HepG2 (cell line): ENCODE data around the gene MCM3. TPM values are rescaled to one million over a fixed set of nuclear protein-coding genes. Genes with fewer than 3 reads are reported as not detected.

Experiments used
- ADNP ChIP-seq: sonication (generic); formaldehyde crosslinking; IDR thresholded peaks from 2 replicates; pipeline ENCODE4 v1.4.0; 2020; ENCODE audit warnings: missing genetic modification reagents
- ARNT2 ChIP-seq: sonication (generic); formaldehyde crosslinking; IDR thresholded peaks from 2 replicates; pipeline ENCODE4 v1.8.0; 2022; ENCODE audit warnings: mild to moderate bottlenecking, low read depth, missing genetic modification reagents, moderate library complexity
- EHMT2 ChIP-seq: fragments of 200-600 bp; sonication (generic); IDR thresholded peaks from 2 replicates; pipeline ENCODE4 v1.7.0; 2017; ENCODE audit warnings: antibody characterized with exemption, low read depth, low read length, borderline replicate concordance
- ELF1 ChIP-seq: sonication (generic); formaldehyde crosslinking; IDR thresholded peaks from 2 replicates; pipeline ENCODE4 v1.4.0; 2020; ENCODE audit warnings: missing genetic modification reagents
- KDM2A ChIP-seq: sonication (generic); formaldehyde crosslinking; IDR thresholded peaks from 2 replicates; pipeline ENCODE4 v1.4.0; 2020; ENCODE audit warnings: low read depth, missing genetic modification reagents, borderline replicate concordance
- KLF16 ChIP-seq, 2 experiments: sonication (generic) in 1 of 2; formaldehyde crosslinking in 1 of 2; IDR thresholded peaks; 2 replicates each; pipeline versions ENCODE4 v1.6.1 to v1.8.0; 2016 to 2023; ENCODE audit warnings: missing genetic modification reagents in 2 of 2, missing compliant biosample characterization in 1 of 2
- NFYC ChIP-seq: IDR thresholded peaks from 2 replicates; pipeline ENCODE4 v1.6.1; 2016; ENCODE audit warnings: missing genetic modification reagents, missing compliant biosample characterization
- NPAS2 ChIP-seq: sonication (generic); formaldehyde crosslinking; IDR thresholded peaks from 2 replicates; pipeline ENCODE4 v1.8.0; 2022; ENCODE audit warnings: mild to moderate bottlenecking, missing genetic modification reagents, borderline replicate concordance
- PPARG ChIP-seq: conservative IDR thresholded peaks from 2 replicates; pipeline ENCODE4 v1.6.1; 2016; ENCODE audit warnings: missing biosample characterization, missing genetic modification reagents
- RBM22 ChIP-seq: fragments of 200-400 bp; formaldehyde crosslinking; optimal IDR thresholded peaks from 2 replicates; pipeline ENCODE3; 2017; ENCODE audit warnings: mild to moderate bottlenecking, low read length, moderate library complexity
- SMAD1 ChIP-seq: sonication (generic); formaldehyde crosslinking; IDR thresholded peaks from 2 replicates; pipeline ENCODE4 v1.4.0; 2020; ENCODE audit warnings: missing genetic modification reagents, low read depth, mild to moderate bottlenecking, borderline replicate concordance
- SMARCE1 ChIP-seq: fragments of 450-650 bp; IDR thresholded peaks from 2 replicates; pipeline ENCODE4 v1.6.1; 2017; ENCODE audit warnings: borderline replicate concordance
- THAP11 ChIP-seq: IDR thresholded peaks from 2 replicates; pipeline ENCODE4 v1.6.1; 2016; ENCODE audit warnings: missing biosample characterization, missing genetic modification reagents
- ZNF263 ChIP-seq: sonication (generic); formaldehyde crosslinking; IDR thresholded peaks from 2 replicates; pipeline ENCODE4 v1.4.0; 2020; ENCODE audit warnings: missing genetic modification reagents
- ZNF501 ChIP-seq: sonication (generic); formaldehyde crosslinking; IDR thresholded peaks from 2 replicates; pipeline ENCODE4 v1.5.1; 2020; ENCODE audit warnings: mild to moderate bottlenecking, moderate library complexity, missing genetic modification reagents
- ZNF629 ChIP-seq: sonication (generic); formaldehyde crosslinking; conservative IDR thresholded peaks from 2 replicates; pipeline ENCODE4 v1.5.0; 2020; ENCODE audit warnings: missing genetic modification reagents
- polyA plus RNA-seq, 8 experiments: library from polyadenylated mRNA; depleted of rRNA in 3 of 8; stranded (reverse) in 7 of 8; unstranded in 1 of 8; fragments of >200 nt; fragmentation: Illumina TruSeq in 4 of 8; extraction: Trizol in 4 of 8; gene quantifications; 2 replicates each; pipeline versions ENCODE4 v1.2.1 to v1.2.3, GENCODE V29; 2011 to 2016; ENCODE audit warnings: low read depth in 4 of 8, missing spikeins in 1 of 8, mixed read lengths in 1 of 8; ENCODE audit not compliant: insufficient read depth in 1 of 8
- total RNA-seq, 5 experiments: library from RNA; depleted of rRNA; stranded (reverse); fragments of >200 nt; fragmentation: Illumina TruSeq; extraction: Trizol; gene quantifications; 2 replicates each; pipeline ENCODE4 v1.2.3, GENCODE V29; 2016; ENCODE audit warnings: low read depth in 1 of 5
- TF ChIP-seq, protein P1 (sequence below), 2 experiments: fragments of 450-650 bp in 1 of 2; sonication (generic) in 1 of 2; formaldehyde crosslinking in 1 of 2; IDR thresholded peaks; 2 replicates each; pipeline versions ENCODE4 v1.6.1 to v1.8.0; 2016 to 2022; ENCODE audit warnings: antibody characterized with exemption in 1 of 2, mild to moderate bottlenecking in 1 of 2, missing genetic modification reagents in 1 of 2
- TF ChIP-seq, protein P2 (sequence below): sonication (generic); formaldehyde crosslinking; IDR thresholded peaks from 2 replicates; pipeline ENCODE4 v1.5.1; 2020; ENCODE audit warnings: missing genetic modification reagents, mild to moderate bottlenecking, borderline replicate concordance

Gene MCM3
- total and polyA plus RNA-seq, 2 of the 13 experiments (the other 11 are each of a cell fraction or from before 2014, with no cell fraction given): 164 to 288 TPM

DNA sequence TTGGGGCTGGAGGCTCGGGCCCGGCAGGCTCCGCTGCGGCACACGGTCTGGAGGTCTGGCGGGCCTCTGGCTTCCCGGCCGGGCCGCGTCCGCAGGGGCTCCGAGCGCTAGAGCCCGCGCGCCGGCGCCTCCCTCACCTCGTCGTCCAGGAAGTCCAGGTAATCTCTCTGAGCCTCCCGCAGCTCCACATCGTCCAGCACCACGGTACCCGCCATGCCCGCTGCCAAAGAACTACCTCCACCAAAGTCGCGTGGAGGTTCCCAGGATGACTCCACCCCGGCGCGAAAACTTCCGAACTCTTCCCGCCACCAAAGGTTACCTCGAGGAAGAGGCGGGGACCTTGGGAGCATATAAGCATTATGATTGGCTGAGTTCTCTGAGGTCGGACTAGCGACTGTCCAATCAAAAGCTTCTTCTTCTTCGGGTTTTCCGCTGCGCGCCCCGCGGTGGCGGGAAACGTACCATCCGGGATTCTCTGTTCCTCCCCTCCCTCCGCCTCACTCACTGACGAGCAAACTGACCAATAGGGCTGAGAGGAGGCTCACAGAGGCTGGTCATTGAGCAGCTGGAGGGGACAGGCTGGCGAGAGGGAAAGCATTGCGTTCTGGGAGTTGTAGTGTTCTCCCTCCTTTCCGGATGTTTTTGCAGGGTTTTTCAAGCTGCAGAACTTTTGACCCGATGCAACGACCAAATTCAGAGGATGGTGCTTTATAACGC is at the start of gene MCM3 (continued):
- no peak for TF ChIP-seq ZNF263 (CRISPR knock-in tag)
- TF ChIP-seq ZNF629: no peak
- peak; percentile 77; the same call in 1 of the 2 replicates for TF ChIP-seq KDM2A (CRISPR knock-in tag)
- no peak for TF ChIP-seq SMARCE1
- TF ChIP-seq ARNT2 (CRISPR knock-in tag): peak; percentile 99
- TF ChIP-seq, protein P1, sequence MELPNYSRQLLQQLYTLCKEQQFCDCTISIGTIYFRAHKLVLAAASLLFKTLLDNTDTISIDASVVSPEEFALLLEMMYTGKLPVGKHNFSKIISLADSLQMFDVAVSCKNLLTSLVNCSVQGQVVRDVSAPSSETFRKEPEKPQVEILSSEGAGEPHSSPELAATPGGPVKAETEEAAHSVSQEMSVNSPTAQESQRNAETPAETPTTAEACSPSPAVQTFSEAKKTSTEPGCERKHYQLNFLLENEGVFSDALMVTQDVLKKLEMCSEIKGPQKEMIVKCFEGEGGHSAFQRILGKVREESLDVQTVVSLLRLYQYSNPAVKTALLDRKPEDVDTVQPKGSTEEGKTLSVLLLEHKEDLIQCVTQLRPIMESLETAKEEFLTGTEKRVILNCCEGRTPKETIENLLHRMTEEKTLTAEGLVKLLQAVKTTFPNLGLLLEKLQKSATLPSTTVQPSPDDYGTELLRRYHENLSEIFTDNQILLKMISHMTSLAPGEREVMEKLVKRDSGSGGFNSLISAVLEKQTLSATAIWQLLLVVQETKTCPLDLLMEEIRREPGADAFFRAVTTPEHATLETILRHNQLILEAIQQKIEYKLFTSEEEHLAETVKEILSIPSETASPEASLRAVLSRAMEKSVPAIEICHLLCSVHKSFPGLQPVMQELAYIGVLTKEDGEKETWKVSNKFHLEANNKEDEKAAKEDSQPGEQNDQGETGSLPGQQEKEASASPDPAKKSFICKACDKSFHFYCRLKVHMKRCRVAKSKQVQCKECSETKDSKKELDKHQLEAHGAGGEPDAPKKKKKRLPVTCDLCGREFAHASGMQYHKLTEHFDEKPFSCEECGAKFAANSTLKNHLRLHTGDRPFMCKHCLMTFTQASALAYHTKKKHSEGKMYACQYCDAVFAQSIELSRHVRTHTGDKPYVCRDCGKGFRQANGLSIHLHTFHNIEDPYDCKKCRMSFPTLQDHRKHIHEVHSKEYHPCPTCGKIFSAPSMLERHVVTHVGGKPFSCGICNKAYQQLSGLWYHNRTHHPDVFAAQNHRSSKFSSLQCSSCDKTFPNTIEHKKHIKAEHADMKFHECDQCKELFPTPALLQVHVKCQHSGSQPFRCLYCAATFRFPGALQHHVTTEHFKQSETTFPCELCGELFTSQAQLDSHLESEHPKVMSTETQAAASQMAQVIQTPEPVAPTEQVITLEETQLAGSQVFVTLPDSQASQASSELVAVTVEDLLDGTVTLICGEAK (IDR thresholded peaks at IDR 0.05): no peak
- TF ChIP-seq, protein P1 (CRISPR knock-in tag; IDR thresholded peaks at IDR 0.05): peak; percentile 58
- peak; percentile 83; the same call in 1 of the 2 replicates for TF ChIP-seq EHMT2
- peak; percentile 62 for TF ChIP-seq PPARG (CRISPR knock-in tag)
- peak; percentile 99 for TF ChIP-seq ZNF501
- TF ChIP-seq ADNP (CRISPR knock-in tag): no peak
- TF ChIP-seq RBM22: no peak
- TF ChIP-seq THAP11 (CRISPR knock-in tag): peak; percentile 98
- TF ChIP-seq, protein P2, sequence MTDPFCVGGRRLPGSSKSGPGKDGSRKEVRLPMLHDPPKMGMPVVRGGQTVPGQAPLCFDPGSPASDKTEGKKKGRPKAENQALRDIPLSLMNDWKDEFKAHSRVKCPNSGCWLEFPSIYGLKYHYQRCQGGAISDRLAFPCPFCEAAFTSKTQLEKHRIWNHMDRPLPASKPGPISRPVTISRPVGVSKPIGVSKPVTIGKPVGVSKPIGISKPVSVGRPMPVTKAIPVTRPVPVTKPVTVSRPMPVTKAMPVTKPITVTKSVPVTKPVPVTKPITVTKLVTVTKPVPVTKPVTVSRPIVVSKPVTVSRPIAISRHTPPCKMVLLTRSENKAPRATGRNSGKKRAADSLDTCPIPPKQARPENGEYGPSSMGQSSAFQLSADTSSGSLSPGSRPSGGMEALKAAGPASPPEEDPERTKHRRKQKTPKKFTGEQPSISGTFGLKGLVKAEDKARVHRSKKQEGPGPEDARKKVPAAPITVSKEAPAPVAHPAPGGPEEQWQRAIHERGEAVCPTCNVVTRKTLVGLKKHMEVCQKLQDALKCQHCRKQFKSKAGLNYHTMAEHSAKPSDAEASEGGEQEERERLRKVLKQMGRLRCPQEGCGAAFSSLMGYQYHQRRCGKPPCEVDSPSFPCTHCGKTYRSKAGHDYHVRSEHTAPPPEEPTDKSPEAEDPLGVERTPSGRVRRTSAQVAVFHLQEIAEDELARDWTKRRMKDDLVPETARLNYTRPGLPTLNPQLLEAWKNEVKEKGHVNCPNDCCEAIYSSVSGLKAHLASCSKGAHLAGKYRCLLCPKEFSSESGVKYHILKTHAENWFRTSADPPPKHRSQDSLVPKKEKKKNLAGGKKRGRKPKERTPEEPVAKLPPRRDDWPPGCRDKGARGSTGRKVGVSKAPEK (CRISPR knock-in tag): no peak
- TF ChIP-seq KLF16 (CRISPR knock-in tag; IDR thresholded peaks at IDR 0.05): peak in 1 of 2 experiments; percentile 75; a peak in 2 of 4 replicates
- TF ChIP-seq NFYC (CRISPR knock-in tag): peak; percentile 98
- 0 out of 2 replicates have a peak, but pooled peaks have one; percentile 82 for TF ChIP-seq NPAS2 (CRISPR knock-in tag)
- 0 out of 2 replicates have a peak, but pooled peaks have one; percentile 80 for TF ChIP-seq SMAD1 (CRISPR knock-in tag)
- TF ChIP-seq ELF1 (CRISPR knock-in tag): peak; percentile 92
